Measurements from ENCODE around the gene AATF.

GRCh38 chr17:36971508-36971907 is 22.8 kb downstream of the AATF start:
- TF ChIP-seq CTCF (IDR thresholded peaks at IDR 0.05) (no peak), POLR2AphosphoS5 (IDR thresholded peaks at IDR 0.05) (no peak)

Measured in breast epithelium (tissue), 3 donors.